Measurements from ENCODE around the gene MARK4.

The MARK4 gene

GRCh38 chr19:45350477-45351058, 99.5 kb downstream of the MARK4 start:
- Histone ChIP-seq H3K36me3 (ENCODE audit: insufficient read depth, low read length) (0 out of 2 replicates have a peak, but pooled peaks cover 3% of the 10 kb centered on the region), H3K27me3 (ENCODE audit: insufficient read depth, low read length) (no peaks in the 10 kb centered on the region), H2AFZ (ENCODE audit: low read length, unreplicated experiment) (no peak overlapping the region), H3K4me1 (ENCODE audit: control insufficient read depth, insufficient read depth, low read length, unreplicated experiment) (no peaks in the 10 kb centered on the region), H3K79me2 (ENCODE audit: control insufficient read depth, insufficient read depth, low read length, unreplicated experiment) (no peaks in the 10 kb centered on the region), H3K27ac (ENCODE audit: low read depth, low read length) (no peak overlapping the region), H3K4me3 (ENCODE audit: low read depth, low read length) (no peak overlapping the region)

- no peaks in the 10 kb centered on the region for H3K79me2 ChIP-seq (ENCODE audit: control insufficient read depth, insufficient read depth, low read length, unreplicated experiment)
- no peaks in the 10 kb centered on the region for H3K27me3 ChIP-seq (ENCODE audit: insufficient read depth, low read length)
- H3K4me3 ChIP-seq (ENCODE audit: low read depth, low read length), result no peak overlapping the region
- H3K4me1 ChIP-seq (ENCODE audit: control insufficient read depth, insufficient read depth, low read length, unreplicated experiment), result no peaks in the 10 kb centered on the region
- H3K36me3 ChIP-seq (ENCODE audit: insufficient read depth, low read length), result peaks cover 10% of the 10 kb centered on the region; the same call in 1 of the 2 replicates
- no peak overlapping the region for H2AFZ ChIP-seq (ENCODE audit: low read length, unreplicated experiment)
- H3K27ac ChIP-seq (ENCODE audit: low read depth, low read length), result no peak overlapping the region
Observed at GRCh38 chr19:45351401-45351952, 100.4 kb downstream of the MARK4 start.

GRCh38 chr19:45352062-45352461, 101.0 kb downstream of the MARK4 start:
- no peaks in the 10 kb centered on the region for H3K79me2 ChIP-seq (ENCODE audit: control insufficient read depth, insufficient read depth, low read length, unreplicated experiment)
- no peak overlapping the region for H2AFZ ChIP-seq (ENCODE audit: low read length, unreplicated experiment)
- no peak overlapping the region for H3K27ac ChIP-seq (ENCODE audit: low read depth, low read length)
- H3K4me3 ChIP-seq (ENCODE audit: low read depth, low read length), result no peak overlapping the region
- H3K36me3 ChIP-seq (ENCODE audit: insufficient read depth, low read length), result peaks cover 10% of the 10 kb centered on the region; the same call in 1 of the 2 replicates
- no peaks in the 10 kb centered on the region for H3K4me1 ChIP-seq (ENCODE audit: control insufficient read depth, insufficient read depth, low read length, unreplicated experiment)
- no peaks in the 10 kb centered on the region for H3K27me3 ChIP-seq (ENCODE audit: insufficient read depth, low read length)

GRCh38 chr19:45352471-45352870, 101.4 kb downstream of the MARK4 start:
- no peak overlapping the region for H3K27ac ChIP-seq (ENCODE audit: low read depth, low read length)
- no peak overlapping the region for H3K4me3 ChIP-seq (ENCODE audit: low read depth, low read length)
- H3K36me3 ChIP-seq (ENCODE audit: insufficient read depth, low read length), result peaks cover 13% of the 10 kb centered on the region; the same call in 1 of the 2 replicates
- no peak overlapping the region for H2AFZ ChIP-seq (ENCODE audit: low read length, unreplicated experiment)
- no peaks in the 10 kb centered on the region for H3K4me1 ChIP-seq (ENCODE audit: control insufficient read depth, insufficient read depth, low read length, unreplicated experiment)
- H3K27me3 ChIP-seq (ENCODE audit: insufficient read depth, low read length), result no peaks in the 10 kb centered on the region
- no peaks in the 10 kb centered on the region for H3K79me2 ChIP-seq (ENCODE audit: control insufficient read depth, insufficient read depth, low read length, unreplicated experiment)

- H3K4me3 ChIP-seq (ENCODE audit: low read depth, low read length), result no peak overlapping the region
- H3K4me1 ChIP-seq (ENCODE audit: control insufficient read depth, insufficient read depth, low read length, unreplicated experiment), result no peaks in the 10 kb centered on the region
- no peaks in the 10 kb centered on the region for H3K79me2 ChIP-seq (ENCODE audit: control insufficient read depth, insufficient read depth, low read length, unreplicated experiment)
- H2AFZ ChIP-seq (ENCODE audit: low read length, unreplicated experiment), result no peak overlapping the region
- no peaks in the 10 kb centered on the region for H3K27me3 ChIP-seq (ENCODE audit: insufficient read depth, low read length)
- no peak overlapping the region for H3K27ac ChIP-seq (ENCODE audit: low read depth, low read length)
- peaks cover 13% of the 10 kb centered on the region; the same call in 1 of the 2 replicates for H3K36me3 ChIP-seq (ENCODE audit: insufficient read depth, low read length)
Observed at GRCh38 chr19:45352914-45353796, 102.1 kb downstream of the MARK4 start.

DNA sequence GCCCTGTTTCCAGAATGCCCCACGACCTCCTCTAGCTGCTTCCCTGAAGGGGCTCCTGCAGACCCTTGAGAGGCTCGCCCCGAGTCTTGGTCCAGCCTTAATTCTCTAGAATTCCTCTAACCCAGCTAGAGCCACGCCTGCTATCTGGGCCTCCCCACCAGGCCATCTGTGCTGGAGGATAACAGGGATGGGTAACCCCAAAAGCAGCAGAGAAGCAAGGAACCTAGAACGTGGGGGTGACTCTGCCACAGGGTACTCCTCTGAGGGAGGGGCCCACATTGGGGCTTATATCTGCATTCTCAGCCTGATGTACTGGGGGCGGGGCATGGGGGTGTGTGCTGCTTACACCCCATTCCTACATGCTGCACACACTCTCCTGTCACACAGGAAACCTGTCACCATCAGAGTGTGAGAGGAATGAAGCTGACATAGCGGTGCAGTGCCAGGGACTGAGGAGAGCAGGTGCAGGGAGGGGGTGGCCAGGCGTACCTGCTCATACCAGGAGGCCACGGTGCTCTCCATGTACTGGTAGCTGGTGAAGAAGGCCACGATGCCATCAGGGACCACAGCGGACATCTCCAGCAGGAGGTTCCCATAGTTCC, 103.3 kb downstream of the MARK4 start:
- Histone ChIP-seq H3K79me2 (ENCODE audit: control insufficient read depth, insufficient read depth, low read length, unreplicated experiment) (no peaks in the 10 kb centered on the region), H3K36me3 (ENCODE audit: insufficient read depth, low read length) (peaks cover 13% of the 10 kb centered on the region; the same call in 1 of the 2 replicates), H3K27me3 (ENCODE audit: insufficient read depth, low read length) (no peaks in the 10 kb centered on the region), H3K4me3 (ENCODE audit: low read depth, low read length) (no peak overlapping the region), H3K27ac (ENCODE audit: low read depth, low read length) (no peak overlapping the region), H2AFZ (ENCODE audit: low read length, unreplicated experiment) (no peak overlapping the region), H3K4me1 (ENCODE audit: control insufficient read depth, insufficient read depth, low read length, unreplicated experiment) (no peaks in the 10 kb centered on the region)
